Measurements from ENCODE around the gene STAB2.

DNA sequence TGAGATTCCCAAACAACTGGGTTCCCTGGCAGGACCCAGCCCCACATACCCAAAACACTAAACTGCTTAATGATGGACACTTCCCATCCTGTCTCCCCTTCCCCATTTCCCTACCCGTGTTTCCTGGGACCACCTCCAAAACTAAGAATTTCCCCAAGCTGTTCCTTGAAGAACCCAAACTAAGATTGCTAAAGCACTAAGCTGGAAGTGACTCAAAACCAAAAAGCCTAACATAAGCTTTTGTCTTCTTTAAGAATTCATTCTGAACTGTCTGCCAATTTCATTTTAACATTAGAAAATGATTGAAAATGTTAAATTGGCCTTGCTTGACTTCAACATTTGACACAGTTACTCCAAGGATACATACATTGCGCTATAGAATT is 29.5 kb upstream of the STAB2 start:
- TF ChIP-seq, protein P1, sequence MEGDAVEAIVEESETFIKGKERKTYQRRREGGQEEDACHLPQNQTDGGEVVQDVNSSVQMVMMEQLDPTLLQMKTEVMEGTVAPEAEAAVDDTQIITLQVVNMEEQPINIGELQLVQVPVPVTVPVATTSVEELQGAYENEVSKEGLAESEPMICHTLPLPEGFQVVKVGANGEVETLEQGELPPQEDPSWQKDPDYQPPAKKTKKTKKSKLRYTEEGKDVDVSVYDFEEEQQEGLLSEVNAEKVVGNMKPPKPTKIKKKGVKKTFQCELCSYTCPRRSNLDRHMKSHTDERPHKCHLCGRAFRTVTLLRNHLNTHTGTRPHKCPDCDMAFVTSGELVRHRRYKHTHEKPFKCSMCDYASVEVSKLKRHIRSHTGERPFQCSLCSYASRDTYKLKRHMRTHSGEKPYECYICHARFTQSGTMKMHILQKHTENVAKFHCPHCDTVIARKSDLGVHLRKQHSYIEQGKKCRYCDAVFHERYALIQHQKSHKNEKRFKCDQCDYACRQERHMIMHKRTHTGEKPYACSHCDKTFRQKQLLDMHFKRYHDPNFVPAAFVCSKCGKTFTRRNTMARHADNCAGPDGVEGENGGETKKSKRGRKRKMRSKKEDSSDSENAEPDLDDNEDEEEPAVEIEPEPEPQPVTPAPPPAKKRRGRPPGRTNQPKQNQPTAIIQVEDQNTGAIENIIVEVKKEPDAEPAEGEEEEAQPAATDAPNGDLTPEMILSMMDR (IDR thresholded peaks at IDR 0.05) = no peak
- TF ChIP-seq POLR2A (IDR thresholded peaks at IDR 0.05) = no peak
